ENCODE measurements around the gene SLFN5.

The SLFN5 gene

GRCh38 chr17:35283767-35284166, 40.9 kb downstream of the SLFN5 start:
- TF ChIP-seq CTCF (IDR thresholded peaks at IDR 0.05; ENCODE audit: low read depth, low read length): no peak
- no peak overlapping the region for H3K4me3 ChIP-seq (ENCODE audit: low read depth, low read length)

- no peak for TF ChIP-seq CTCF (IDR thresholded peaks at IDR 0.05; ENCODE audit: low read depth, low read length)
- no peak overlapping the region for H3K4me3 ChIP-seq (ENCODE audit: low read depth, low read length)
Observed at GRCh38 chr17:35284955-35285354, 42.1 kb downstream of the SLFN5 start.

DNA sequence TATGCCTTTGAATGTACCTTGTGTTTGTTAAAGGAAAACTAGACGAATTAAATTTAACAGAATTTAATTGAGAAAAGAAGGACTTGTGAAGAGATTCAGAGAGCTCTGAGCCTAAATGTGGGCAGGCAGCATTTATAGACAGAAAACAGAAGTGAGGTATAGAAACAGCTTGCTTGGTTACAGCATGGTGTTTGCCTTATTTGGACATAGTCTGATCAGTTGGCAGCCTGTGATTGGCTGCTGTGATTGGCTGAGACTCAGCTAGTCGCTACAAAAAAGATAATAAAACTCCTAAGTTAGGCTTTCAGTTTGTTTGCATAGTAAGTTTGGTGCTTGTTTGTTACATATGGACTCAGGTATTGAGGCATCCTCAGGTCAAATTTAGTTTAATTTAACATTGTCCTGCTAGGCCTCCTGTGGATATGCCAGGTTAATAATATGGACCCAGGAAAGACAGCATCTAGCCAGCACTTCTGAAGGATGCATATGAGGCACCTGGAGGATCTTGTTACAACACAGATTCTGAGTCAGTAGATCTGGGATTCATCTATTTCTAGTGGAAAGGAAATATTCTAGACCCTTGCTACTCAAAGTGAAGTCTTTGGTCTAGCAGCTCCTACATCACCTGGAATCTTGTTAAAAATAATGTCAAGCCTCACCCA, 43.4 kb downstream of the SLFN5 start:
- no peak for TF ChIP-seq CTCF (IDR thresholded peaks at IDR 0.05; ENCODE audit: low read depth, low read length)
- H3K4me3 ChIP-seq (ENCODE audit: low read depth, low read length): no peak overlapping the region

- TF ChIP-seq CTCF (IDR thresholded peaks at IDR 0.05; ENCODE audit: low read depth, low read length): no peak
Observed at GRCh38 chr17:35287286-35287811, 44.5 kb downstream of the SLFN5 start.

DNA sequence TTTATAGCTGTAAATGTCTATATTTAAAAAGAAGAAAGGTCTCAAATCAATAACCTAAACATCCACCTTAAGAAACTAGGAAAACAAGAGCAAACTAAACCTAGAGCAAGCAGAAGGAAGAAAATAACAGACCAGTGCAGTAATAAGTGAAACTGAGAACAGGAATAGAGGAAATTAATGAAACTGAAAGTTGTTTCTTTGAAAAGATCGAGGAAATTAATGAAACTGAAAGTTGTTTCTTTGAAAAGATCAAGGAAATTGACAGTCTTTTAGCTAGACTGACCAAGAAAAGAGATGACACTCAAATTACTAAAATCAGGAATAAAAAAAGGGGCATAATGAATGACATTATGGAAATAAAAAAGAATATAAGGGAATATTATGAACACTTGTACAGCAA, 46.4 kb downstream of the SLFN5 start:
- peak overlapping the region; percentile 0; the same call in 1 of the 2 replicates for H3K4me3 ChIP-seq (ENCODE audit: low read depth, low read length)
- no peak for TF ChIP-seq CTCF (IDR thresholded peaks at IDR 0.05; ENCODE audit: low read depth, low read length)

More at GRCh38 chr17:35287286-35287811, 44.5 kb downstream of the SLFN5 start:
- no peak overlapping the region for H3K4me3 ChIP-seq (ENCODE audit: low read depth, low read length)

- TF ChIP-seq CTCF (IDR thresholded peaks at IDR 0.05; ENCODE audit: low read depth, low read length): no peak
- no peak overlapping the region for H3K4me3 ChIP-seq (ENCODE audit: low read depth, low read length)
Observed at GRCh38 chr17:35291802-35292201, 48.9 kb downstream of the SLFN5 start.

DNA sequence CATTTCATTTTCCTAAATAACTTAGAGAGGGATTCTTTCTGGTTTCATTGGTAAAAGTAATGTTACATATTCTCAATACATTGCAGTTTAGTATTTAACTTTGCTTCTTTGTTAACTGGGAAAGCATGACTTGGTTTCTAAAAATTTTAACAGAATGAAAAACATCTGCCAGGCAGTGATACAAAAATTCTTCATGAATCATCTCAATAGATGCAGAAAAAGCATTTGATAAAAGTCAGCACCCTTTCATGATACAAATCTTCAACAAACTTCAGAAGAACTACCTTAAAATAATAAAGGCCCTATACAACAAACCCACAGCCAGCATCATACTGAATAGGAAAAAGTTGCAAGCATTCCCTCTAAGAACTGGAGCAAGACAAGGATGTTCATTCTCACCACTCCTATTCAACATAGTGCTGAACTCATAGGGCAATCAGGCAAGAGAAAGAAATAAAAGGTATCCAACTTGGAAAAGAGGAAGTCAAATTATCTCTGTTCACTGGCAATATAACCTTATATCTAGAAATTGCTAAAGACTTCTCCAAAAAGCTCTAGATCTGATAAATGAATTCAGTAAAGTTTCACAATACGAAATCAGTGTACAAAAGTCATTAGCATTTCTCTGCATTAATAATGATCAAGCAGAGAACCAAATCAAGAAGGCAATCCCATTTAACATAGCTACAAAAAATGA, 50.4 kb downstream of the SLFN5 start:
- no peak overlapping the region for H3K4me3 ChIP-seq (ENCODE audit: low read depth, low read length)
- no peak for TF ChIP-seq CTCF (IDR thresholded peaks at IDR 0.05; ENCODE audit: low read depth, low read length)

Measured in WI38 (cell line).